HepG2 (cell line): ENCODE results near the gene PHRF1. TPM values are rescaled to one million over a fixed set of nuclear protein-coding genes. Genes with fewer than 3 reads are reported as not detected.

Source experiments
- ATAD3A ChIP-seq: sonication (generic); formaldehyde crosslinking; IDR thresholded peaks from 2 replicates; pipeline ENCODE4 v1.4.0; 2020; ENCODE audit warnings: missing genetic modification reagents
- CHCHD3 ChIP-seq: sonication (generic); formaldehyde crosslinking; IDR thresholded peaks from 2 replicates; pipeline ENCODE4 v1.8.0; 2022; ENCODE audit warnings: mild to moderate bottlenecking, missing genetic modification reagents, moderate library complexity
- DNMT3B ChIP-seq: conservative IDR thresholded peaks from 2 replicates; pipeline ENCODE4 v1.6.1; 2016; ENCODE audit warnings: missing biosample characterization, control low read depth
- FOSL1 ChIP-seq: sonication (generic); formaldehyde crosslinking; IDR thresholded peaks from 2 replicates; pipeline ENCODE4 v1.9.0; 2021; ENCODE audit warnings: missing genetic modification reagents, borderline replicate concordance
- FOXJ3 ChIP-seq: sonication (generic); formaldehyde crosslinking; IDR thresholded peaks from 2 replicates; pipeline ENCODE4 v1.4.0; 2020; ENCODE audit warnings: missing genetic modification reagents, mild to moderate bottlenecking, borderline replicate concordance
- GTF3A ChIP-seq: sonication (generic); formaldehyde crosslinking; conservative IDR thresholded peaks from 2 replicates; pipeline ENCODE4 v1.4.0; 2020; ENCODE audit warnings: mild to moderate bottlenecking, missing genetic modification reagents
- HDAC1 ChIP-seq: sonication (generic); formaldehyde crosslinking; IDR thresholded peaks from 2 replicates; pipeline ENCODE4 v1.5.1; 2020; ENCODE audit warnings: mild to moderate bottlenecking, missing genetic modification reagents
- KDM5B ChIP-seq: sonication (generic); formaldehyde crosslinking; IDR thresholded peaks from 2 replicates; pipeline ENCODE4 v1.4.0; 2020; ENCODE audit warnings: missing genetic modification reagents, mild to moderate bottlenecking, borderline replicate concordance
- MAFF ChIP-seq: IDR thresholded peaks from 2 replicates; pipeline ENCODE4 v1.6.1; 2011; ENCODE audit warnings: low read depth, low read length, improper control_type of control experiment
- MLLT10 ChIP-seq: sonication (generic); formaldehyde crosslinking; IDR thresholded peaks from 2 replicates; pipeline ENCODE4 v1.4.0; 2020; ENCODE audit warnings: missing genetic modification reagents
- NFE2 ChIP-seq: sonication (generic); formaldehyde crosslinking; IDR thresholded peaks from 2 replicates; pipeline ENCODE4 v1.4.0; 2020; ENCODE audit warnings: missing genetic modification reagents
- NKX3-1 ChIP-seq: sonication (generic); formaldehyde crosslinking; IDR thresholded peaks from 2 replicates; pipeline ENCODE4 v1.5.0; 2020; ENCODE audit warnings: missing genetic modification reagents
- PAX8 ChIP-seq: sonication (generic); formaldehyde crosslinking; IDR thresholded peaks from 2 replicates; pipeline ENCODE4 v1.8.0; 2022; ENCODE audit warnings: mild to moderate bottlenecking, missing genetic modification reagents, borderline replicate concordance
- PHB2 ChIP-seq: fragments of 450-650 bp; IDR thresholded peaks from 2 replicates; pipeline ENCODE4 v1.6.1; 2018; ENCODE audit not compliant: partially characterized antibody
- RFXANK ChIP-seq: IDR thresholded peaks from 2 replicates; pipeline ENCODE4 v1.6.1; 2016
- SETDB1 ChIP-seq: sonication (generic); formaldehyde crosslinking; IDR thresholded peaks from 2 replicates; pipeline ENCODE4 v1.5.1; 2020; ENCODE audit warnings: missing genetic modification reagents, mild to moderate bottlenecking, borderline replicate concordance
- SNAPC5 ChIP-seq: sonication (generic); formaldehyde crosslinking; IDR thresholded peaks from 2 replicates; pipeline ENCODE4 v1.8.1; 2023; ENCODE audit warnings: mild to moderate bottlenecking, missing genetic modification reagents, borderline replicate concordance
- SPEN ChIP-seq: sonication (generic); formaldehyde crosslinking; IDR thresholded peaks from 2 replicates; pipeline ENCODE4 v1.5.1; 2020; ENCODE audit warnings: low read depth, mild to moderate bottlenecking, missing genetic modification reagents
- UBTF ChIP-seq: sonication (generic); formaldehyde crosslinking; IDR thresholded peaks from 2 replicates; pipeline ENCODE4 v1.4.0; 2020; ENCODE audit warnings: mild to moderate bottlenecking, missing genetic modification reagents
- XRCC5 ChIP-seq: fragments of 200-400 bp; formaldehyde crosslinking; optimal IDR thresholded peaks from 2 replicates; pipeline ENCODE3; 2017; ENCODE audit warnings: mild to moderate bottlenecking, low read length
- ZBTB7B ChIP-seq: sonication (generic); formaldehyde crosslinking; IDR thresholded peaks from 2 replicates; pipeline ENCODE4 v1.4.0; 2020; ENCODE audit warnings: missing genetic modification reagents
- ZFP1 ChIP-seq: IDR thresholded peaks from 2 replicates; pipeline ENCODE4 v1.6.1; 2016
- ZNF251 ChIP-seq: sonication (generic); formaldehyde crosslinking; IDR thresholded peaks from 2 replicates; pipeline ENCODE4 v1.9.0; 2021; ENCODE audit warnings: mild to moderate bottlenecking, missing genetic modification reagents
- ZNF558 ChIP-seq: sonication (generic); formaldehyde crosslinking; IDR thresholded peaks from 2 replicates; pipeline ENCODE4 v1.9.0; 2022; ENCODE audit warnings: mild to moderate bottlenecking, missing genetic modification reagents, borderline replicate concordance
- ZNF761 ChIP-seq: sonication (generic); formaldehyde crosslinking; conservative IDR thresholded peaks from 2 replicates; pipeline ENCODE4 v1.4.0; 2020; ENCODE audit warnings: mild to moderate bottlenecking, missing genetic modification reagents
- ZNF768 ChIP-seq: sonication (generic); formaldehyde crosslinking; IDR thresholded peaks from 2 replicates; pipeline ENCODE4 v1.4.0; 2020; ENCODE audit warnings: missing genetic modification reagents
- ZSCAN9 ChIP-seq: IDR thresholded peaks from 2 replicates; pipeline ENCODE4 v1.6.1; 2016; ENCODE audit warnings: borderline replicate concordance
- polyA plus RNA-seq, 8 experiments: library from polyadenylated mRNA; depleted of rRNA in 3 of 8; stranded (reverse) in 7 of 8; unstranded in 1 of 8; fragments of >200 nt; fragmentation: Illumina TruSeq in 4 of 8; extraction: Trizol in 4 of 8; gene quantifications; 2 replicates each; pipeline versions ENCODE4 v1.2.1 to v1.2.3, GENCODE V29; 2011 to 2016; ENCODE audit warnings: low read depth in 4 of 8, missing spikeins in 1 of 8, mixed read lengths in 1 of 8; ENCODE audit not compliant: insufficient read depth in 1 of 8
- total RNA-seq, 5 experiments: library from RNA; depleted of rRNA; stranded (reverse); fragments of >200 nt; fragmentation: Illumina TruSeq; extraction: Trizol; gene quantifications; 2 replicates each; pipeline ENCODE4 v1.2.3, GENCODE V29; 2016; ENCODE audit warnings: low read depth in 1 of 5
- TF ChIP-seq, protein P1 (sequence below): sonication (generic); formaldehyde crosslinking; IDR thresholded peaks from 2 replicates; pipeline ENCODE4 v1.4.0; 2020; ENCODE audit warnings: mild to moderate bottlenecking, missing genetic modification reagents
- TF ChIP-seq, protein P2 (sequence below): IDR thresholded peaks from 2 replicates; pipeline ENCODE4 v1.6.1; 2016; ENCODE audit warnings: missing compliant biosample characterization, missing genetic modification reagents, borderline replicate concordance

PHRF1 gene
- total and polyA plus RNA-seq, 2 of the 13 experiments (the other 11 are each of a cell fraction or from before 2014, with no cell fraction given), result 8.2 to 16.7 TPM

GRCh38 chr11:568306-569157, 7.7 kb upstream of the PHRF1 start (continued):
- TF ChIP-seq SPEN (CRISPR knock-in tag) (0 out of 2 replicates have a peak, but pooled peaks have one; percentile 15), ZSCAN9 (CRISPR knock-in tag) (no peak), SETDB1 (no peak), FOSL1 (no peak), NFE2 (CRISPR knock-in tag) (no peak), ZNF761 (CRISPR knock-in tag) (0 out of 2 replicates have a peak, but pooled peaks have one; percentile 1), DNMT3B (CRISPR knock-in tag) (no peak), ZBTB7B (peak; percentile 34; the same call in 1 of the 2 replicates), ZNF558 (CRISPR knock-in tag) (no peak), GTF3A (no peak), KDM5B (CRISPR knock-in tag) (no peak), SNAPC5 (CRISPR knock-in tag) (no peak), MAFF (no peak), PAX8 (no peak), ATAD3A (no peak), NKX3-1 (CRISPR knock-in tag) (no peak), MLLT10 (CRISPR knock-in tag) (no peak), RFXANK (CRISPR knock-in tag) (no peak), ZNF768 (CRISPR knock-in tag) (no peak), HDAC1 (CRISPR knock-in tag) (no peak; the same call in 1 of the 2 replicates), ZNF251 (CRISPR knock-in tag) (no peak), UBTF (CRISPR knock-in tag) (peak; percentile 6; the same call in 1 of the 2 replicates), FOXJ3 (CRISPR knock-in tag) (no peak), PHB2 (no peak), ZFP1 (no peak), XRCC5 (no peak), CHCHD3 (no peak)
- TF ChIP-seq, protein P1, sequence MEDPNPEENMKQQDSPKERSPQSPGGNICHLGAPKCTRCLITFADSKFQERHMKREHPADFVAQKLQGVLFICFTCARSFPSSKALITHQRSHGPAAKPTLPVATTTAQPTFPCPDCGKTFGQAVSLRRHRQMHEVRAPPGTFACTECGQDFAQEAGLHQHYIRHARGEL (CRISPR knock-in tag), result no peak
- TF ChIP-seq, protein P2, sequence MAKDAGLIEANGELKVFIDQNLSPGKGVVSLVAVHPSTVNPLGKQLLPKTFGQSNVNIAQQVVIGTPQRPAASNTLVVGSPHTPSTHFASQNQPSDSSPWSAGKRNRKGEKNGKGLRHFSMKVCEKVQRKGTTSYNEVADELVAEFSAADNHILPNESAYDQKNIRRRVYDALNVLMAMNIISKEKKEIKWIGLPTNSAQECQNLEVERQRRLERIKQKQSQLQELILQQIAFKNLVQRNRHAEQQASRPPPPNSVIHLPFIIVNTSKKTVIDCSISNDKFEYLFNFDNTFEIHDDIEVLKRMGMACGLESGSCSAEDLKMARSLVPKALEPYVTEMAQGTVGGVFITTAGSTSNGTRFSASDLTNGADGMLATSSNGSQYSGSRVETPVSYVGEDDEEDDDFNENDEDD (CRISPR knock-in tag), result peak; percentile 47; the same call in 1 of the 2 replicates
